Right lobe of liver (tissue), 4 donors: Measurements from ENCODE around the gene COQ8B.

Experiments
- POLR2A ChIP-seq: fragments of 450-650 bp; IDR thresholded peaks from one replicate; pipeline ENCODE4 v1.6.1; 2017; ENCODE audit warnings: antibody characterized with exemption, mild to moderate bottlenecking
- TF ChIP-seq, protein P1 (sequence below), 4 donors: fragments of 200-600 bp in 3 of 4; fragments of 450-650 bp in 1 of 4; IDR thresholded peaks; one replicate each; pipeline versions ENCODE4 v1.5.1 to v1.8.0; 2016 to 2022; ENCODE audit warnings: antibody characterized with exemption in 4 of 4, mild to moderate bottlenecking in 2 of 4
- donor health status: DM: no; HTN: no; CAD: no.
- donor health status: DM: no; HTN: no; CAD: no.
- donor health status: DM: no; HTN: yes; CAD: no.

DNA sequence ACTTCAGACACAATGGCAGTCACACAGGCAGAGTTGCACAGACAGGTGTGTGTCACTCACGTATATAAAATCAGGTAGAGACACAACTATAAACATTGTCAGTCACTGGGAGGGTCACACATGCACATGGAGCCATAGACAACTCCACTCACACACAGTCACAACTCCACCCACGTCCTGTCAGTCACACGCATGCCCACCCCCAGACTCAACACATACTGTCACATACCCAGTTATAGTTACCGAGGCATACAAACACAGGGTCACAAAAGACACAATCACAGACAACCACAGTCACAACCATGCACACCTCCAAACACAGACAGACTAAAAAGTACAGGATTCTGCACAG lies 27.7 kb downstream of the COQ8B start:
- TF ChIP-seq, protein P1, sequence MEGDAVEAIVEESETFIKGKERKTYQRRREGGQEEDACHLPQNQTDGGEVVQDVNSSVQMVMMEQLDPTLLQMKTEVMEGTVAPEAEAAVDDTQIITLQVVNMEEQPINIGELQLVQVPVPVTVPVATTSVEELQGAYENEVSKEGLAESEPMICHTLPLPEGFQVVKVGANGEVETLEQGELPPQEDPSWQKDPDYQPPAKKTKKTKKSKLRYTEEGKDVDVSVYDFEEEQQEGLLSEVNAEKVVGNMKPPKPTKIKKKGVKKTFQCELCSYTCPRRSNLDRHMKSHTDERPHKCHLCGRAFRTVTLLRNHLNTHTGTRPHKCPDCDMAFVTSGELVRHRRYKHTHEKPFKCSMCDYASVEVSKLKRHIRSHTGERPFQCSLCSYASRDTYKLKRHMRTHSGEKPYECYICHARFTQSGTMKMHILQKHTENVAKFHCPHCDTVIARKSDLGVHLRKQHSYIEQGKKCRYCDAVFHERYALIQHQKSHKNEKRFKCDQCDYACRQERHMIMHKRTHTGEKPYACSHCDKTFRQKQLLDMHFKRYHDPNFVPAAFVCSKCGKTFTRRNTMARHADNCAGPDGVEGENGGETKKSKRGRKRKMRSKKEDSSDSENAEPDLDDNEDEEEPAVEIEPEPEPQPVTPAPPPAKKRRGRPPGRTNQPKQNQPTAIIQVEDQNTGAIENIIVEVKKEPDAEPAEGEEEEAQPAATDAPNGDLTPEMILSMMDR (IDR thresholded peaks at IDR 0.05) = no peak
- TF ChIP-seq POLR2A = no peak
